HG03558 (cell line): ENCODE results near the gene TLNRD1.

ENCODE experiments used
- ATAC-seq: cut with Tn5 transposase; IDR thresholded peaks from one replicate; pipeline ENCODE4 v1.9.1; 2021; ENCODE audit warnings: moderate number of reproducible peaks; ENCODE audit not compliant: unreplicated experiment; ENCODE audit errors: extremely low read depth

Gene TLNRD1

DNA sequence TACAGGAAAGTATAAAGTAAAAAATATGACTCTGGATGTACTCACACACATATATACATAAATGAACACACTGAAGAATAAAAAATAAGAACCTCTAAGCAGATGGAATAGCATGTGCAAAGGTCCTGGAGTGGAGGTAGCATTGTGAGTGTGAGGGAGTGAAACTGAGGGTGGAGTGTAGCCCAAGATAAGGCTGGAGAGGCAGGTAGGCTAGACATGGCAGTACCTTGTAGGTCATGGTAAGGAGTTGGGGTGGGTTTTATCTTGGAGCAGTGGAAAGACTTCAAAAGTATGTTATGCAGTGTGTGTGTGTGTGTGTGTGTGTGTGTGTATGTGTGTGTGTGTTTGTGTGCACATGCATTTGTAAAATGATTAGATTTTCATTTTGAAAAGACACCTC, 49.5 kb downstream of the TLNRD1 start:
- no peak for ATAC-seq

DNA sequence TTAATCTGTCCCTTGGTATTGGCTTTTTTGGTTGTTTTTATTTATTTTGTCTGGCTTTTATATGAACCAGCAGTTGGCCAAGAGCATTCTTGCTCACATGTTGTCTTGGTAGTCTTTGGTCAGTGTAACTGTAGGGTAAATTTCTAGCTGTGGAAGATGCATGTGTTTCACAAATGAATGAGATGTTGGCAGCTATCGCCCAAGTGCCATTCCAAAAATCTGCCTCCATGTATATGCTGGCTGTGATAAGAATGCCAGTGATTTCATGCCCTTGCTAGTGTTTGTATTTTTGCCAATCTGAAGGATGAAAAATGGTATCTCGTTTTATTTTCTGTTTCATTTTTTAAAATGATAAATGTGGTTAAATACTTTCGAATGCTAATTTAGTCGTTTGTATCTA, 50.1 kb downstream of the TLNRD1 start:
- no peak for ATAC-seq

DNA sequence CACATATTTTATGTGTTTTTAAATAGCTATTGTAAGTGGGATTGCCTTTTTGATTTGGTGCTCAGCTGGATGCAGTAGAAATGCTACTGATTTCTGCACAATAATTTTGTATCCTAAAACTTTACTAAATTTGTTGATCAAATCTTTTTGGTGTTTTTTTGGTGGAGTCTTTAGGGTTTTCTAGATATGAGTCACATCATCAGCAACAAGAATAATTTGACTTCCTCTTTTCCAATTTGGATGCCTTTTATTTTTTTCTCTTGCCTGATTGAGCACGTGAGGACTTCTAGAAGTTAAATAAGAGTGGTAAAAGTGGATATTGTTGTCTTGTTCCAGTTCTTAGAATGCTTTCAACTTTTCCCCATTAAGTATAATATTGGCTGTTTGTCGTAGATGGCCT, 51.3 kb downstream of the TLNRD1 start:
- no peak for ATAC-seq

DNA sequence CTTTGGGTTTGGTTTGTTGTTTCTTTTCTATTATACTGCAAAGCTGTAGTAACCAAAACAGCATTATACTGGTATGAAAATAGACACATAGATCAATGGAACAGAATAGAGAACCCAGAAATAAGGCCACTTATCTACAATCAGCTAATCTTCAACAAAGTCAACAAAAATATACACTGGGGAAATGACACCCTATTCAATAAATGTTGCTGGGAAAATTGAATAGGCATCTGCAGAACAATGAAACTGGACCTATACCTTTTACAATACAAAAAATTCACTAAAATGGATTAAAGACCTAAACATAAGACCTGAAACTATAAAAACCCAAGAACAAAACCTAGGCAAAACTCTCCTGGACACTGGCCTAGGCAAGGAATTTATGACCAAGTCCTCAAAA, 52.9 kb downstream of the TLNRD1 start:
- no peak for ATAC-seq

DNA sequence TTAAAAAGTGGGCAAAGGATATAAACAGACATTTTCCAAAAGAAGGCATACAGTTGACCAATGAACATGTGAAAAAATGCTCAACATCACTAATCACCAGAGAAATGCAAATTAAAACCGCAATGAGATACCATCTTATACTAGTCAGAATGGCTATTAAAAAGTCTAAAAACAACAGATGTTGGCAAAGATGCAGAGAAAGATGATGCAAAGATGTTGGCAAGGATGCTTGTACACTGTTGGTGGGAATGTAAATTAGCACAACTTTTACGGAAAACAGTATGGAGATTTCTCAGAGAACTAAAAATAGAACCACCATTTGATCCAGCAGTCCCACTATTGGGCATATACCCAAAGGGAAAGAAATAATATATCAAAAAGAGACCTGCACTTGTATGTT, 53.5 kb downstream of the TLNRD1 start:
- no peak for ATAC-seq
